GM19351 (cell line): ENCODE data around the gene SLC6A8.
"Not testable (repeated sequence)": the region's sequence is repeated elsewhere in the genome, so short reads cannot be mapped to it uniquely, and the experiment has no call there.

Experiments used
- ATAC-seq: cut with Tn5 transposase; IDR thresholded peaks from one replicate; pipeline ENCODE4 v1.9.1; 2021; ENCODE audit warnings: mild to moderate bottlenecking, moderate library complexity; ENCODE audit not compliant: unreplicated experiment

The SLC6A8 gene

GRCh38 chrX:153671589-153672530, 15.9 kb upstream of the SLC6A8 start:
- no peak for ATAC-seq

GRCh38 chrX:153672531-153673427, 14.9 kb upstream of the SLC6A8 start:
- ATAC-seq: no peak

- ATAC-seq: no peak
Observed at GRCh38 chrX:153673428-153674218, 14.1 kb upstream of the SLC6A8 start, which contains the start of gene PNCK. Gene PNCK, minus strand, starts transcription at chrX:153673813. Its CDS starts 737 bp downstream, at chrX:153673076.

- no peak for ATAC-seq
Observed at GRCh38 chrX:153674219-153674851, 13.4 kb upstream of the SLC6A8 start.

GRCh38 chrX:153681175-153681574, 6.6 kb upstream of the SLC6A8 start:
- no peak for ATAC-seq

GRCh38 chrX:153683486-153683885, 4.2 kb upstream of the SLC6A8 start:
- ATAC-seq: not testable (repeated sequence)

- no peak for ATAC-seq
Observed at GRCh38 chrX:153684467-153685155, 3.1 kb upstream of the SLC6A8 start.

GRCh38 chrX:153685156-153685536, 2.6 kb upstream of the SLC6A8 start:
- ATAC-seq: no peak

- ATAC-seq: no peak
Observed at GRCh38 chrX:153685751-153686696, 1.7 kb upstream of the SLC6A8 start.

GRCh38 chrX:153686711-153687110, 1.0 kb upstream of the SLC6A8 start:
- no peak for ATAC-seq

GRCh38 chrX:153688071-153688470, 345 bp downstream of the SLC6A8 start:
- no peak for ATAC-seq

GRCh38 chrX:153688506-153688905, 780 bp downstream of the SLC6A8 start:
- no peak for ATAC-seq

GRCh38 chrX:153688911-153689590, 1.3 kb downstream of the SLC6A8 start:
- ATAC-seq: no peak

GRCh38 chrX:153689654-153690465, 2.1 kb downstream of the SLC6A8 start:
- no peak for ATAC-seq

- no peak for ATAC-seq
Observed at GRCh38 chrX:153690466-153690865, 2.7 kb downstream of the SLC6A8 start.

GRCh38 chrX:153691032-153691827, 3.5 kb downstream of the SLC6A8 start:
- not testable (repeated sequence) for ATAC-seq
